SH-SY5Y (cell line): ENCODE measurements around the gene OR2A12.

Source experiments
- GATA2 ChIP-seq: IDR thresholded peaks from 2 replicates; pipeline ENCODE4 v1.6.1; 2011; ENCODE audit warnings: mild to moderate bottlenecking, low read depth, low read length
- GATA3 ChIP-seq: IDR thresholded peaks from 2 replicates; pipeline ENCODE4 v1.6.1; 2011; ENCODE audit warnings: low read depth, mild to moderate bottlenecking, low read length, moderate library complexity

- TF ChIP-seq GATA2 (no peak), GATA3 (no peak)
These were observed 51.4 kb downstream of the OR2A12 start for GRCh38 chr7:144137501-144137900.
